Glomerular endothelial cell (primary cell): Measurements from ENCODE around the gene KIAA0040. TPM values are rescaled to one million over a fixed set of nuclear protein-coding genes. Genes with fewer than 3 reads are reported as not detected.

ENCODE experiments used
- DNase-seq: peaks from one replicate; pipeline ENCODE4 v3.0.0-alpha.2; 2011; ENCODE audit warnings: low read depth, low spot score; ENCODE audit errors: extremely low read depth
- total RNA-seq: library from RNA; depleted of rRNA; stranded (reverse); fragments of >200 nt; gene quantifications from 2 replicates; pipeline ENCODE4 v1.2.3, GENCODE V29; 2015

KIAA0040 gene
- total RNA-seq, 1 donor from 2014 or later, result 18.6 TPM

DNA sequence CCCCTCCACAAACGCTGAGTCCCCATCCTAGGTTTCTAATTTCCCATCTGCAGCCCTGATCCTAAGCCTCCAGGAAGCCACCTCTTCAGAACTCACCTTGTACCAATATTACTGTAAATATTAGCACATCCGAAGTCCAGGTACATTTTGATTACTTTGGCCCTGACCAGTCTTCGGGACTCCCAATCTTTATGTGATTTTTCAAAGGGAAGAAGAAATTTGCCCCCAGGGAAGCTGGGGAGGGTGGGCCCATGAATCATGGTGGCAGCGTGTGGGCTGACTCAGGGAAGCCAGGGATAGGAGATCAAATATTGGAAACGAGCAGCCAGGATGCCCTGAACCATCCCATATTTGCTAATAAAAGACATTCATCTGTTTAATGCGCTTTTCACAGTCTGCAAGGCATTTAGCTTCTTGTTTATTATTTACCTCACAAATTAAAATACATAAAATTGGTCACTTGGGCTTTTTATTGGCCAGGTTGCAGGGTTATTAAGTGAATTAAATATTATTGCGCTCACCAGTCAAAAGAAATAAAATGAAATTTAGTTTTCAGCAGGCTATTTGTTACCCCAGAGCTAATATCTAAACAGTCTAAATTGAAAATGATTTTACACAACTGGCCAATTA, 46.6 kb downstream of the KIAA0040 start:
- DNase-seq, result no peak

- DNase-seq, result no peak
Observed at GRCh38 chr1:175138579-175138978, 54.0 kb downstream of the KIAA0040 start.

DNA sequence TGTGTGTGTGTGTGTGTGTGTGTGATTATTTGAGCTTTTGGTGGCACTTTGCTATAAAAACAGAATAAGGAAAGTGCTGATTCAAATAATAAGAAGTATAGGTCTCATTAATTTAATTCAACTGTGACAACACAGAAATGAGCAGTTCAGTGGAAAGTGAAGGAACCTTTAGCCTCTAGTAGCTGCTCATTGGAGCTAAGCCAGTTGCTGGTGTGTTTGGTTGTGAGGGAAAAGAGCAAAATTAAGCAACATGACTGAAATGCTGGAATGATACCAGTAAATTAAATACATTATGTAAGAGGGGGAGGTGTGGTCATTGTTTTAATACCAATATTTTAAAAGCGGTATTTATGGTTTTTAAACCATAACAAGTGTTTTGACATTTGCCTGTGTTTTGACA, 55.2 kb downstream of the KIAA0040 start:
- no peak for DNase-seq

GRCh38 chr1:175136246-175136645, 56.3 kb downstream of the KIAA0040 start:
- no peak for DNase-seq

DNA sequence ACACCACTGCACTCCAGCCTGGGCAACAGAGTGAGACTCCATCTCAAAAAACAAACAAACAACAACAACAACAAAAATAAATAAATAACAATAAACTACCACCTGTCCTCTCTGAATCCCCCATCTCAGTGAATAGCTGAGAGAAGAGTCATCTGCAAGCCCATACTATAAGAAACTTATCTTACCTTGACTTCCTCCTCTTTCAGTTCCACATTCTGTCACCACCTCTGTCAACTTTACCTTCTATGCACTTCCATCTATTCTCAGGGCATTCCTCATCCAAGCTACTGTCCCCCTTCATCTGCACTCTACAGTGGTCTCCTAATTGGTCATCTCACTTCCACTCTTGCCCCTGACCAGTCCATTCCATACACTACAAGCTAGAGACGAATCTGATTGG, 58.1 kb downstream of the KIAA0040 start:
- no peak for DNase-seq

DNA sequence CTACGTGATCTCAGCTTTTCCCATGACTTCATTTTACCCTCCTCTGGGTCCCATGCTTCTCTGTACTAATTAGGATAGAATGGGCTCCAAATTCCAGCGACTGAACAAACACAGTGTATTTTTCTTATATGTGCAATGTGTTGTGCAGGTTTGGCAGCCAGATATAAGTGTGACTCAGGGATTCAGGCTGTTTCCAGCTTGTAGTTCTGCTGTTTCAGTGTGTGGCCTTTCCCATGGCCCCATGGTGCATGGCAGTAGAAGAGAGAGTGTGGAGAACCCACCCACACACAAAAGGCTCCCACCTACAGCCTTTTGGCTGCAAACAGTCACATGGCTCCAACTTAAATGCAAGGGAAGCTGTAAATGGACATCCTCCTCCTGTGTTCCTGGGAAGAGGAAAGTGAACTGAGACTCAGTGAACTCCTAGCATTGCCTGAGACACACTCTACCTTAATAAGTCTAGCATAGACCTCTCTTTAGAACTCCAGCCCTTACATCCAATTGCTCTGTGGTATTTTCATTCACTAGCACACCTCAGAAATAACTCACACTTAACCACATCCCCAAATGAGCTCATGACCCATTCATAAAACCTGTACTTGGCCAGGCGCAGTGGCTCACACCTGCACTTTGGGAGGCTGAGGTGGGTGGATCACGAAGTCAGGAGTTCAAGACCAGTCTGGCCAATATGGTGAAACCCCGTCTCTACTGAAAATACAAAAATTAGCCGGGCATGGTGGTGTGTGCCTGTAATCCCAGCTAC, 58.7 kb downstream of the KIAA0040 start:
- DNase-seq, result no peak

DNA sequence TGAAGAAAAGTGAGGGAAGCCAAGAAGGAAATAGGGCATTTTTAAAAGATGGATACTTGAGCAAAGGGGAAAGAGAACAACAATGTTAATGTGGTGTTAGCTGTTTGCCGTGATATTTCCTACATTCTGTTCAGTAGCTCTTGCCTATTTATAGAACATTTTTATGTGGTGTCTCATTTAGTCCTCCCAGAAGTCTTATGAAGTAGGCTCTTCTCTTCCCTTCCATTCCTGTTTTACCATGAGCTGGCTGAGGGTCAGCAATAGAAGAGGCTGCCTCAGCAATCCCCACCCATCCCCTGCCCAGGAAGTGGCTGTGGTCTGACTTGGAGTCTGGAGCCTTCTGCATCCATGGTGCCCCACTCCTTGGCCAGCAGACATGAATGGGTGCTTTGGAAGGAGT, 60.1 kb downstream of the KIAA0040 start:
- no peak for DNase-seq

DNA sequence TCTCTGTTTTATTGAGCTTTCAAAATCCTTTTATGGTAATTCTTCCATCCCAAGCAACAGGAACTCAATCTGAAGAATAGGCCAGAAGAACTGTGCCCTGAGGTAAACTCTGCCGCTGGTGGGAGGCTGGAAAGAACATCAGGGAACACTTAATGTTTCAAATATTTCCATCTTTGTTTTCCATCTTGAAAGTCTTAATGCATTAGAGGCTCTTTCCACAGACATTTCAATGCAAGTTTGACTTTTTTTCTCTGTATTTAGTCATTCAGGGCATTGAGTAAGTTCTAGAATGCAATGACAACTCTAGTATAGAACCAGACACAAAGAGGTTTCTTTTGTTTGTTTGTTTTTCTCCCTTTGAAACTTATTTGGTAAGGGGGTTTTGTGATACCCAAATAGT, 61.5 kb downstream of the KIAA0040 start:
- no peak for DNase-seq

GRCh38 chr1:175130649-175131045, 61.9 kb downstream of the KIAA0040 start:
- DNase-seq, result no peak

DNA sequence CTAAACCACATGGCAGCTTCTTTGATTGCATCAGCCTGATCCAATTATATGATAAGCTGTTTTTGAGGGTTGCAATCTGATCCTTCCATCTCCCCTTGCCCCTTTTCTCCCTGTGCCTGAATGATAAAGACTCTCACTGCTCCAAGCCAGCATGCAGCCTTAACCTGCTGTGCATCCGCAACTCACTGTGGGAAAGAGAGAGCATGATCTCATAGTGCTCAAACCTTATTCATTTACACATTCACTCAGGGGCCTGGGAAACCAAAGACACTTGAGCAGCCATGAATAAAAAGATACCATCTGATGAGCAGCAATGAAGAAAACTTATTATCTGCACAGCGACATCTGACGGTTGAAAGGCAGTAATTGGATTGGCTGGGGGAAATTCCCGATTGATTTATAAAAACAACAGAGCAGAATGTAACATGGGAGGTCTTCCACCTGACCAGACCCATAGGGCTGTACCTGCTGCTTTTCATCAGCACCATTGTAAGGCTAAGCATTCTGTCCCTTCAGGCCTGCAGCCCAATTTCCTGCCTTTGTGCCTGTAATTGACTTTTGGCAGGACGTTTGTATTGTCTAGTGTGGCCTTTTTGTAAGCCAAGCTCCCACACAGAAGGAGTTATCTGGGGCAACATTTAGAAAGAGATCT, 62.5 kb downstream of the KIAA0040 start:
- no peak for DNase-seq

DNA sequence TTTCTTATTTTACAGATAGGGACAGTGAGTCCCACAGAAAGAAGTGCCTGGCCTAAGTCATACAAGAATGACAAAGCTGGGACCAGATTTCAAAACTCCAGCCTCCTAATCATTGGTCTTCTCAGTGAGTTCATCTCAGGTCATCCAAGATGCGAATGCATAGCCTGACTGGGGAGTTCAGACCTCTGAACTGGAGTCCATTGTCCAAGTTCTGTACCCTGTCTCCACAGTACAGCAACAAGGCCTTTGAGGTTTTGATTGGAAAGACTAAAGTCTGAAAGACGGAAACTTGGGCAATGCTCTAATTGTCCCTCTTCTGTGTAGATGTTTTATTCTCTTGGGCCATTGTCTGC, 63.0 kb downstream of the KIAA0040 start:
- no peak for DNase-seq

- DNase-seq, result no peak
Observed at GRCh38 chr1:175129182-175129581, 63.4 kb downstream of the KIAA0040 start.

- no peak for DNase-seq
Observed at GRCh38 chr1:175128523-175128922, 64.1 kb downstream of the KIAA0040 start.

GRCh38 chr1:175127565-175127964, 65.0 kb downstream of the KIAA0040 start:
- DNase-seq, result no peak

GRCh38 chr1:175126347-175126746, 66.2 kb downstream of the KIAA0040 start:
- no peak for DNase-seq

DNA sequence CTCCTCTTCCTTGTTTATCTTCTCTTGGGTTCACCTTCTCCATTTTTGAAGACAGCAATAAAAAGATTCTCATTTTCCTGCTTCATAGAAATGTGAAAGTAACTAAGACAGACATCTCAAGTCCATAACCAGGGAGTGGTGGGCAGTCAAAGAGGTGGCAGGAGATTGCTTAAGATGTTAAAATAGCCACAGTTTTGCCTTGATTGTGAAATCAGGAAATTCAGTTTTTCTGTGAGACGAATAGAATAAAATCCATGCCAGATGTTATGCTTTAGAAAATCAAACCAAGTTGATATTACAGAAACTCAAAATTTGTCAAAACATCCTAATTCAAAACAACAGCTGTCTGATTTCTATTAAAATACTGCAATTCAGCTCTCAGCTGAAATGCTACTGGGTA, 67.7 kb downstream of the KIAA0040 start:
- DNase-seq, result no peak

DNA sequence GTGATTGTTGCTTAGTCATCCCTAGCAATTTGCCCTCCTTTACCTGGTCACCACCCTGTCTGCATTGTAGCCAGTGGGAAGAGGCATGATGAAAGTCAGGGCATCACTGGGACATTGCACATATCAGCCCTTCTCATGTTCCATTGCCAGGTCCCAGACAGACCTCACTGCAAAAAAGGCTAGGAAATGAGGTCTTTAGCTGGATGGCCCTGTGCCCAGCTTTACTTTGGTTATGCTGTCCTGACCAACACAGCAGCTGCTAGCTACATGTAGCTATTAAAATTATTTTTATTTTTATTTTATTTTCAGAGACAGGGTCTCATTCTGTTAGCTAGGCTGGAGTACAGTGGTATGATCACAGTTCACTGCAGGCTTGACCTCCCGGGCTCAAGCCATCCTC, 72.1 kb downstream of the KIAA0040 start:
- DNase-seq, result no peak

GRCh38 chr1:175118375-175119367, 73.9 kb downstream of the KIAA0040 start:
- DNase-seq, result no peak

- DNase-seq, result no peak
Observed at GRCh38 chr1:175116903-175117302, 75.7 kb downstream of the KIAA0040 start.

DNA sequence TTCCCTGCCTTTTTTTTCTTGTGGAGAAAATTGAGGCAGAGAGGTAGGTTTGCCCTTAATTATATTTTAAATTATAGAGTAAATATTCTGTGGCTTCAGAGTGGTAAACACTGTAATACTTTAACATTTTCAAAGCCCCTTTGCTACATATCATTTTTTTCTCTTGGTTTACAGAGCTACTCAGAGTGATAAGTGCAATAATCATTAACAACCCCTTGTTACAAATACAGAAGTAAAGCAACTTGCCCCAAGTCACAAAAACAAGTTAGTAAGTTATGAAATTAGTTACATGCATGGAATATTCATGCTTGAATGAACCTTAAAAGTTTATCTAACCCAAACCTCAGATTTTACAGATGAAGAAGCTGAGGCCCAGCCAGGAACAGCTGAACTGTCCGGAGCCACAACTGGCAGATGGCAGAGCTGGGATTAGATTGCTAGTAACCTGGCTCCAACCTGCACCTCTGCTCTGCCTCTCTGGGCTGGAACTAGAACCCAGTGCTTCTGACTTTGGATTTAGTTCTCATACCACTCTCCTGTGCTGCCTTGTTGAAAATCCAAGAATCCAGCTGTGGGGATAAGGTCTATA, 76.3 kb downstream of the KIAA0040 start:
- DNase-seq, result no peak

- DNase-seq, result no peak
Observed at GRCh38 chr1:175114996-175115395, 77.6 kb downstream of the KIAA0040 start.
